SKM-1 treated with dmso at 0.1 percent for 144 hours (cell line): ENCODE results near the gene TRPM4.
"Not testable (repeated sequence)": the region's sequence is repeated elsewhere in the genome, so short reads cannot be mapped to it uniquely, and the experiment has no call there.

Source experiments
- DNase-seq: peaks from one replicate; lab custom pipeline; 2025; ENCODE audit not compliant: unreplicated experiment; lab: John Stamatoyannopoulos, UW

TRPM4 gene

DNA sequence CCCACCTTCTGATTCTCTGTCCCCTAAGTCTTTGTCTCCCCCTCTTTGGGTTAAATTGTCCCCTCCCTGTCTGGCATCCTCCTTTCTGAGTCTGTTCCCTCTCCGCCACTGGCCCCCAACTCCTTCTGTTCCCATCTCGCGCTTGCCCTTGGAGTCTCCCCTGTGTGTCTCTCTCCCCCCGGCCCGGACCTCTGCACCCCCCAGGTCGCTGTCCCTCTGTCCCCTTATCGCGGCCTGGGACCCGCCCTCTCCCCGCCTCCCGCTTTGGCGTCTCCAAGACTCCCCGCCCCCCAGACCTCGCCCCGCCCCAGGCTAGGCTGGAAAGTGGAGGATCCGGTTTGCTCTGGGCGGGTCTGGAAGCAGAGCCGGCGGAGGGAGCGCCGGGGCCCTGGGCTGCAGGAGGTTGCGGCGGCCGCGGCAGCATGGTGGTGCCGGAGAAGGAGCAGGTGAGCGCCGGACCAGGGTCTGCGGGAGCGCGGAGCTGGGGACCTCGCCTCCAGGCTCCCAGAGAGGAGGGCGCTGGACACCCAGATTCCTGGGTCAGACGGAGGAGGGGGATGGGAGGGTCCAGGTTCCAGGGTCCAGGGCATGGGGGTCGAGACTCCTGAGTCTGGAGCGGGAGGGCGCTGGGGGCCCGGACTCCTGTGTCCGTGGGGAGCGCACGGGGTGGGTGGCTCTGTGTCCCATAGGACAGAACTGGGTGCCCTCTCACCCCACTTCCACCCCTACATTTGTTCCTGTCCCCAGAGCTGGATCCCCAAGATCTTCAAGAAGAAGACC, at the start of gene TRPM4:
Gene TRPM4, plus strand, starts transcription at position 348 of the 780 bp plus-strand sequence. Its CDS starts 75 bp downstream, at position 423.
- peak; percentile 17 for DNase-seq

- DNase-seq, result no peak
Measured at GRCh38 chr19:49109051-49109450, 48.5 kb upstream of the TRPM4 start.

DNA sequence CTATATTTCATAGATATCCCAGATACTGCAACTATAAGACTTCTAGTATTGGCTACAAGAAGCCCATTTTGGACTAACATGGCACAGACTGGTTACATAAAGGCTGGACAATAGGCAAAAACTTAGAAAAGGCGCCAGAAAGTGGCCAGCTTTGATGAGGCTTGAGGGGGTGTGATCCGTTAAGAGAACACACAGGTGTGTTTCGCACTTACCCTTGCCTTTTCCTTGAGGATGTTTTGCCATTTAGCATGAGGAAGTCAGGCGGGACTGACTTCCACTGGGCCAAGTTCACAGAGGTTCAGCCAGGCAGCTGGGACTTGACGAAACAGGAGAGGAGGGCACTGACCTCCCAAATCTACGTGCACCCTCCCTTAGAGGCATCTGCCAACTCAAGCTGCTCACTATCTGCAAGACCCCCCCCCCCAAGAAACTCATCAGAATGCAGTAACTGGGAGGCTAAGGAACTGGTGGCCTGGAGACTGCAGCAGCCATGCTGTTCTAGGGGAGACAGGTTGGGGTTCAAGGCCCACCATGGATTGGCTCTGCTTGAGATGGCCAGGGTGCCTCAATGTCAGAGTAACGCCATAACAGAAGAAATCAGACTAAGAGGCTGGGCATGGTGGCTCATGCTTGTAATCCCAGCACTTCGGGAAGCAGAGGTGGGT, 47.9 kb upstream of the TRPM4 start:
- DNase-seq, result no peak

DNA sequence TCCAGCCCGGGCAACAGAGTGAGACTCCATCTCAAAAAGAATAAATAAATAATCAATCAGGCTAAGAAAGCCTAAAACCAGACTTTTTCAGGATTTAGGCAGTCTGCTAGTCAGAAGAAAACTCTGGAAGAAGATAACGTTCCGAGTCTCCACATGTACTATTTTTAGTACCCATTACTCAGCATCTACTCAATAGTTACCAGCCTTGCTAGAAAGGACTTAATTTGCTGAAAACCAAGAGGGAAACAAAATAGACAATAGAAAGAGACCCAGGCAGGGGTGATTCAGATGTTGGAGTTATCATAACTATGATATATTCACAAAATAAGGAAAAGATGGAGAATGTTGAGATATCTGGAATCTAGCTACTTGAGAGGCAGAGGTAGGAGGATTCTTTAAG, 47.0 kb upstream of the TRPM4 start:
- DNase-seq, result no peak

- DNase-seq, result no peak
Measured at GRCh38 chr19:49111218-49111998, 46.2 kb upstream of the TRPM4 start.

GRCh38 chr19:49113762-49114629, 43.6 kb upstream of the TRPM4 start, which contains the start of gene LIN7B:
Gene LIN7B, plus strand, starts transcription at chr19:49114370. Its CDS starts 35 bp downstream, at chr19:49114405.
- DNase-seq, result peak; percentile 16

DNA sequence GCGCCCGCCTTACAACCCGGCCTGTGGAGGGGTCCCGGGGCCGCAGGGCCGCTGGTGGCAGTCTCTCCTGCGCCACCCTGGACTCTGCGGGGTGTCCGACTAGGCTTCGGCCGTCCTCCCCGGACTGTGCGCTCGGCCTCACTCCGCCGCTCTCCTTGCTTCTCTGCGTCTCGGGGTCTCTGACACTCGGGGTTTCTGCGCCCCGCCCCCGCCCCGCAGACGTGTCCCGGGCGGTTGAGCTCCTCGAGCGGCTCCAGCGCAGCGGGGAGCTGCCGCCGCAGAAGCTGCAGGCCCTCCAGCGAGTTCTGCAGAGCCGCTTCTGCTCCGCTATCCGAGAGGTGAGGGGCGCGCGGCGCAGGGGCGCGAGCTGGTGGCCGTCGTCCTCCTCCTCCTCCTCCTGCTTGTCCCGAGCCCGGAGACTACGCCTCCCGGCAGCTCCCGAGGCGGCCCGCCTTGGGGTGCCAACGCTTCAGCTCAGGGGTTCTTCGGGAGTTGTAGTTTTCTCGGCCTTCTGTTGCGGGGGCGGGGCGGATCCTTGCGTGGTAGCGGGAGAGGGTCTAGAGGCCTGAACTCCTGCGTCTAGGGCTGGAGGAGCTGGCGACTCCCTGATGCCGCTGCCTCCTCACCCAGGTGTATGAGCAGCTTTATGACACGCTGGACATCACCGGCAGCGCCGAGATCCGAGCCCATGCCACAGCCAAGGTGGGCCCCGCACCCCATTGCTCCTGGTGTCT, 42.8 kb upstream of the TRPM4 start:
- DNase-seq, result no peak

- DNase-seq, result peak; percentile 11
Measured at GRCh38 chr19:49116544-49116943, 41.0 kb upstream of the TRPM4 start.

- DNase-seq, result no peak
Measured at GRCh38 chr19:49117677-49118564, 39.7 kb upstream of the TRPM4 start.

DNA sequence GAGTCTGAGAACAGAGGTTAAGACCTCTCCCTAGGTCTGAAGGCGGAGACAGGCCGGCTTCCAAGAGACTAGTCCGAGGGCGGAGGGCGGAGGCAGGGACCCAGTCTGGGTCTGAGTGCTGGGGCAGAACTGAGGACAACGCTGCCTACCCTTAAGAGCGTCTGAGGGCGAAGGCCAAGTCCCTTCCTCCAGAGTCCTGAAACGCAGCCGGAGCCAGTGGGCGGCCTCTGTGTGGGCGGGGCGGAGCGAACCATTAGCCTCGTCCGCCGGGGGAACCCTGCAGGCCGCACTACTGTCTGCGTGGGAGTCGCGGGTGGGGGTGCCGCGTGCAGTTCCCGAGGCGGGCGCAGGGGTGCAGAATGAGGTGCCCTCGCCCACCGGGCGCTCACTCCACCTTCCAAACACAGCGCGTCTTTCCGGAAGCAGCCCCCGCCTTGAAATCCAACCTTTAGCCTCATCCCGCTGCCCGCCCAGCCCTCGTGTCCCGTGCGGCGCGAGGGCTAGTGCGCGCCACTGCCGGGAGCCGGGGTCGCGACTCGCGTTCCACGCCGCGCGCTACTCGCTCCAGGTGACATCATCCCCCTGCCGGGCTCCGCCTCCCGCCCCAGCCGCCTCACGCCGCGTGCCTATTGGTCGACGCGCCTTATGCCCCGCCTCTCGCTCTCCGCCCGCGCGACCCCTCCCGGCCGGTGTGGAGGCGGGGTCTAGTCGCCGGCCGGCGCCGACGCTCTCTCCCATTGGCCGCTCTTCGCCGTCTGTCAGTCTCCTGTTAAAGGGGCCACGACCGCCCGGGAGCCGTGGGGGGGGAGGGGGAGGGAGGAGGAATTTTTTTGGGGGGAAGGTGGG, 38.8 kb upstream of the TRPM4 start, which contains the start of gene C19orf73:
Gene C19orf73, minus strand, starts transcription at position 579 of the 846 bp plus-strand sequence. Its CDS starts 121 bp downstream, at position 458.
- DNase-seq, result peak; percentile 76

DNA sequence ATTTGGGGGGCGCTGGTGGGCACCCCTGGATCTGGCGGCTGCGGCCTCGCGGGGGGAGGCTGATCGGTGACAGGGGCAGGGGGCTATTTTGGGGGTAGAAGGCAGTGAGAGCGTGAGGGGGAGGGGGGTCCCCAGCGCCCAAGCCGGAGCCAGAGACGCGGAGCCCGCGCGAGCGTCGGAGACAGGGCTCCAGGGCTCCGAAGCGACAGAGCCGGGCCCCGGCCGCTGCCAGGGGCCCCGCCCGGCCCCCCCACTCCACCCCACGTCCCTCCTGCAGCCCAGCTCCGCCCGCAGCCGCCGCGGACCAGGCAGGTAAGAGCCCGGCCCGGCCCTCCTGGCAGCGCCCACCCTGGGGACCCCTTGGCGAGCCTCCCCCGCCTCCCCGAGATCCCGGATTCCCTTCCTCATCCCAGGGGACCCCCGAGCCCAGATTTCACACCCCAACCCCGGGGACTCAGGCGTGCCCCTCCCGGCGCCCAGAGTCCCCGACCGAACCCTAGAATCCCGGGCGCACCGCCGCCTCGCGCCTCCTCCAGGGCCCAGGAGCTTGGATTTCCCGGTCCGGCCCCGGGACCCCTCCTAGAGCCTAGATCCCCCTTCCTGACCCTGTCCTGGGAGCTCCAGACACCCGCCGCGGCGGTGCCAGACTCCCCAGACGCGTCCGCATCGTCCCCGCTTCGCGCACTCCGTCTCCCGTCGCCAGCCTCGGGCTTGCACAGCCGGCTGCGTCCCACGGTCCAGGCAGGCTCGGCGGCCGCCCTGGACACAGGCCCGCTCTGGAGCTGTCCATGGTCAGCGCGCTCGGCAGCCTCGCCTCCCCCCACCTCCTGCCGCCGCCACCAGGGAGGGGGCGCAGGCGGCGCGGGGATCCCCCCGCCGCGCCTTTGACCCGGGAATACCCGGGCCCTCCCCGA, 37.9 kb upstream of the TRPM4 start, which contains the start of gene PPFIA3:
Gene PPFIA3, plus strand, starts transcription at position 134 of the 914 bp plus-strand sequence. CDS start 8,330 bp downstream, outside the sequence.
- no peak for DNase-seq

- DNase-seq, result no peak
Measured at GRCh38 chr19:49120325-49120683, 37.3 kb upstream of the TRPM4 start.

DNA sequence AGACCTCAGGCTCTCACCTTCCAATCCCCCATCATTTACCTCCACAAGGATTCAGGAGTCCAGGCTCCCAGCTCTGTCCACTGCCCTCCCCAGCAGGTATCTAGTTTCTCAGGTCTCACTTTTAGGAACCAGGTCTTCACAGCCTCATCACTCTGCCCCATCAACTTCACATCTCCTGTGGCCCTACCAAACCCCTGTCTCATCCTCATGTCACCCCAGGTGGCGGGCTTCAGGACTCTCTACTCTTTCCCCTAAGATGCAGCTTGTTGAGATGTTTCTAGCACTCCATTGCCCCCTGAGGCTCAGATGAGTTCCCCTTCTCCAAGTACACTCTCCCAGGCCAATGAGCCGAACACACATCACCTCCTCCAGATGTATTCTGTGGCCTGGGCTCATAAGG, 36.7 kb upstream of the TRPM4 start:
- no peak for DNase-seq

DNA sequence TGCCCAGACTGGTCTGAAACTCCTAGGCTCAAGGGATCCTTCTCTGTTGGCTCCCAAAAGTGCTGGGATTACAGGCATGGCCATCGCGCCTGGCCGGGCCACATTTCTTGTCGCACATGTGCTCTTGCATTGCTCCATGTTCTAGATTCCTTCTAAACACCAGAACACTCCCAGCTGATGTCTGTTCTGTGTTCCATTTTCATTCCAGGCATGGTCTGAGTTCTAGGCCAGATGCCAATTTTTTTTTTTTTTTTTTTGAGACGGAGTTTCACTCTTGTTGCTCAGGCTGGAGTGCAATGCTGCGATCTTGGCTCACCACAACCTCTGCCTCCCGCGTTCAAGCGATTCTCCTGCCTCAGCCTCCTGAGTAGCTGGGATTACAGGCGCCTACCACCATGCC, 35.8 kb upstream of the TRPM4 start:
- not testable (repeated sequence) for DNase-seq

DNA sequence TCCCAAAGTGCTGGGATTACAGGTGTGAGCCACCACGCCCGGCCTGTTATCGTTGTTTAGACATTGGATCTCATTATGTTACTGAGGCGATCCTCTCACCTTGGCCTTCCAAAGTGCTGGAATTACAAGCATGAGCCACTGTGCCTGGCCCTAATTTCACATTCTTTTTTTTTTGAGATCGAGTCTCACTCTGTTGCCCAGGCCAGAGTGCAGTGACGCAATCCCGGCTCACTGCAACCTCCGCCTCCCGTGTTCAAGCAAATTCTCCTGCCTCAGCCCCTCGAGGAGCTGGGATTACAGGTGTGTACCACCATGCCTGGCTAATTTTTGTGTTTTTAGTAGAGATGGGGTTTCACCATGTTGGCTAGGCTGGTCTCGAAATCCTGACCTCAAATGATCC, 34.3 kb upstream of the TRPM4 start:
- DNase-seq, result not testable (repeated sequence)

GRCh38 chr19:49125025-49125731, 32.4 kb upstream of the TRPM4 start:
- no peak for DNase-seq
